Measurements from ENCODE around the gene MUCL3. TPM values are rescaled to one million over a fixed set of nuclear protein-coding genes. Genes with fewer than 3 reads are reported as not detected.

Gene MUCL3
- total RNA-seq, 1 experiment from 2014 or later, result not detected

- ChIA-PET CTCF (no interaction called here), POLR2A (no interaction called here)
- Mint-ChIP-seq H3K4me3 (ENCODE audit: unreplicated experiment) (no peak overlapping the region), H3K36me3 (ENCODE audit: insufficient read depth, unreplicated experiment) (no peaks in the 10 kb centered on the region), H3K27me3 (ENCODE audit: insufficient read depth, unreplicated experiment) (peaks cover 4% of the 10 kb centered on the region), H3K4me1 (ENCODE audit: low read depth, unreplicated experiment) (peaks cover 12% of the 10 kb centered on the region), H3K27ac (ENCODE audit: unreplicated experiment) (no peak overlapping the region), H3K9me3 (ENCODE audit: unreplicated experiment) (no peaks in the 10 kb centered on the region)
- H3K36me3 ChIP-seq (ENCODE audit: control insufficient read depth, insufficient read depth, low read length), result no peaks in the 10 kb centered on the region
- no peak for DNase-seq
- H3K4me3 ChIP-seq (ENCODE audit: low read depth, low read length), result no peak overlapping the region
- intact Hi-C loops (cut with micrococcal nuclease; ENCODE audit: unreplicated experiment), result no loop called here
- H3K9me3 ChIP-seq, result no peaks in the 10 kb centered on the region
- H3K27me3 ChIP-seq (replicated peaks; ENCODE audit: control insufficient read depth, insufficient read depth, low read length), result no peaks in the 10 kb centered on the region; the same call in 1 of the 2 replicates
- no peaks in the 10 kb centered on the region for H3K4me1 ChIP-seq
- TF ChIP-seq CTCF (IDR thresholded peaks at IDR 0.05; ENCODE audit: insufficient read depth in 1 of 2, low read depth in 1 of 2, low read length in 1 of 2, severe bottlenecking in 1 of 2, unreplicated experiment in 1 of 2), result no peak
- no TSS peak for BruUV-seq (replicated peaks)
Measured at GRCh38 chr6:30962716-30963115, 21.9 kb downstream of the MUCL3 start.

DNA sequence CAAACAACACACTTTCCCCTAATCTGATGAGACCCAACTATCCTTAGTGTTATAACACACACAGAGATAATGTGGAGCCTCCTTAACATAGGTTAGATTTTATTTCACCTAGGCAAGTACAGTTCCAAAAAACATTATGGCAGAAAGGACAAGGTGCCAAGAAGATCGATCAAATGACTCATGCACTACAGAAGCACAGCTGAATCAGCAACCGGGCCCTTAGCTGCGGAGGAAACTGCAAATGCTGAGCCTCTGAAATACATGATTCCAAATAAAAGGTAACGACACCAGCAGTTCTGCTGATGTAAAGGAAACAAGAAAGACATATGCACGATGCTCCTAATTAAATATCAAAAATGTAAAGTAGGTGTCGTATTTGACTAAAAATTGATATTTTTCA lies 22.9 kb downstream of the MUCL3 start:
- no TSS peak for BruUV-seq (replicated peaks)
- no peak overlapping the region for H3K27ac Mint-ChIP-seq (ENCODE audit: unreplicated experiment)
- Histone ChIP-seq H3K36me3 (ENCODE audit: control insufficient read depth, insufficient read depth, low read length) (no peaks in the 10 kb centered on the region), H3K9me3 (no peaks in the 10 kb centered on the region), H3K4me3 (ENCODE audit: low read depth, low read length) (no peak overlapping the region), H3K4me1 (no peaks in the 10 kb centered on the region), H3K27me3 (replicated peaks; ENCODE audit: control insufficient read depth, insufficient read depth, low read length) (no peaks in the 10 kb centered on the region)
- peaks cover 4% of the 10 kb centered on the region for H3K27me3 Mint-ChIP-seq (ENCODE audit: insufficient read depth, unreplicated experiment)
- no peak overlapping the region for H3K4me3 Mint-ChIP-seq (ENCODE audit: unreplicated experiment)
- H3K4me1 Mint-ChIP-seq (ENCODE audit: low read depth, unreplicated experiment), result peaks cover 12% of the 10 kb centered on the region
- no peaks in the 10 kb centered on the region for H3K9me3 Mint-ChIP-seq (ENCODE audit: unreplicated experiment)
- ChIA-PET CTCF (no interaction called here), POLR2A (no interaction called here)
- intact Hi-C loops (cut with micrococcal nuclease; ENCODE audit: unreplicated experiment), result no loop called here
- TF ChIP-seq CTCF (IDR thresholded peaks at IDR 0.05; ENCODE audit: insufficient read depth in 1 of 2, low read depth in 1 of 2, low read length in 1 of 2, severe bottlenecking in 1 of 2, unreplicated experiment in 1 of 2), result no peak
- no peaks in the 10 kb centered on the region for H3K36me3 Mint-ChIP-seq (ENCODE audit: insufficient read depth, unreplicated experiment)
- no peak for DNase-seq

GRCh38 chr6:30964075-30964474 lies 23.3 kb downstream of the MUCL3 start:
- TF ChIP-seq CTCF (IDR thresholded peaks at IDR 0.05; ENCODE audit: insufficient read depth in 1 of 2, low read depth in 1 of 2, low read length in 1 of 2, severe bottlenecking in 1 of 2, unreplicated experiment in 1 of 2), result no peak
- no peaks in the 10 kb centered on the region for H3K4me1 ChIP-seq
- peaks cover 10% of the 10 kb centered on the region for H3K4me1 Mint-ChIP-seq (ENCODE audit: low read depth, unreplicated experiment)
- POLR2A ChIA-PET, result no interaction called here
- peaks cover 4% of the 10 kb centered on the region for H3K27me3 Mint-ChIP-seq (ENCODE audit: insufficient read depth, unreplicated experiment)
- no peaks in the 10 kb centered on the region for H3K27me3 ChIP-seq (replicated peaks; ENCODE audit: control insufficient read depth, insufficient read depth, low read length)
- H3K4me3 ChIP-seq (ENCODE audit: low read depth, low read length), result no peak overlapping the region
- no peaks in the 10 kb centered on the region for H3K9me3 Mint-ChIP-seq (ENCODE audit: unreplicated experiment)
- H3K4me3 Mint-ChIP-seq (ENCODE audit: unreplicated experiment), result no peak overlapping the region
- CTCF ChIA-PET, result no interaction called here
- intact Hi-C loops (cut with micrococcal nuclease; ENCODE audit: unreplicated experiment), result no loop called here
- no peaks in the 10 kb centered on the region for H3K36me3 Mint-ChIP-seq (ENCODE audit: insufficient read depth, unreplicated experiment)
- H3K36me3 ChIP-seq (ENCODE audit: control insufficient read depth, insufficient read depth, low read length), result no peaks in the 10 kb centered on the region
- no TSS peak for BruUV-seq (replicated peaks)
- no peaks in the 10 kb centered on the region for H3K9me3 ChIP-seq
- DNase-seq, result no peak
- H3K27ac Mint-ChIP-seq (ENCODE audit: unreplicated experiment), result no peak overlapping the region

Measured in Caco-2 (cell line).